ENCODE data around the gene PFKFB3.
"Not testable (repeated sequence)": the region's sequence is repeated elsewhere in the genome, so short reads cannot be mapped to it uniquely, and the experiment has no call there.

Gene PFKFB3

GRCh38 chr10:6236349-6237198 is 33.8 kb downstream of the PFKFB3 start:
- DNase-seq (ENCODE audit: low spot score) = no peak

DNA sequence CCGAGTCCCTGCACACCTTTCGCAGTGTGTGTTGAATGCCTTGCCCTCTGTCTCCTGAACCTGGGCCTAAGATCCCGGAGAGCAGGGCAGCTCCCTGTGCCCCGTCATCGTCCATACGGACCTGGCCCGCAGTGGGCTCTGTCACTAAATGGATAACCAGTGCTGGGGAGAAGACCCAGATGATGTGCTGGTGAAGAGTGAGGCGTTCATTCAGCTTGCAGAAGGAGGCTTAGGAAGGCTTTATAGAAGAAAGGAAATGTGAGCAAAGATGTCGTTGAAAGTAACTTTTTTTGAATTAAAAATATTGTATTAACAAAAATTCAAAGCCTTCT is 34.4 kb downstream of the PFKFB3 start:
- DNase-seq (ENCODE audit: low spot score) = no peak

GRCh38 chr10:6238587-6239212 is 36.0 kb downstream of the PFKFB3 start:
- not testable (repeated sequence) for DNase-seq (ENCODE audit: low spot score)

DNA sequence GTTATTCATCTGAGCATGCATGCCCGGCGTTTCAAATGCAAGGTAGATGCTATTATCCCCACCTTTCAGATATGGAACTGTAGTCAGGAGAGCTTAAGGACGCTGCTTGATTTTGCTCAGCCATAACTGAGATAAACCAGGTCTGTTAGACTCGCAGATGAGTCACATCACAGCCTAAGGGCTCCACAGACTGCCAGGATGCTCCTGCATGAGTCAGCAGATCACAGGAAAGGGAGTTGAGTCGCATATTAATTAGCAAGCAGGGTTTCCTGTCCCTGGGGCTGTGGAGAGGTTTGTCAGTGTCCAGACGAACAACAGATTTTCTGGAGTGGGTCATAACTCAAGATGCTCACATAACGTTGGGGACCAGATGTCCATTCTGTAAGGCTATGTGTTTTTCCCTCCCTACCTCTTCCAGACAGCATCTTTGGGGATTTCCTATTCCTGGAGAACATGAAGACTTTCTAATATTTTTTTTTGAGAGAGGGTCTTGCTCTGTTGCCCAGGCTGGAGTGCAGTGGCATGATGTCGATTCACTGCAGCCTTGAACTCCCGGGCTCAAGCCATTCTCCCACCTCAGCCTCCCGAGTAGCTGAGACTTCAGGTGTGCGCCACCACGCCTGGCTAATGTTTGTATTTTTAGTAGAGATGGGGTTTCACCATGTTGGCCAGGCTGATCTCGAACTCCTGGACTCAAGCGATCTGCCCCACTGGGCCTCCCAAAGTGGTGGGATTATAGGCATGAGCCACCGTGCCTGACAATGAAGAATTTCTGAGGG is 36.7 kb downstream of the PFKFB3 start:
- DNase-seq (ENCODE audit: low spot score) = peak; percentile 11

DNA sequence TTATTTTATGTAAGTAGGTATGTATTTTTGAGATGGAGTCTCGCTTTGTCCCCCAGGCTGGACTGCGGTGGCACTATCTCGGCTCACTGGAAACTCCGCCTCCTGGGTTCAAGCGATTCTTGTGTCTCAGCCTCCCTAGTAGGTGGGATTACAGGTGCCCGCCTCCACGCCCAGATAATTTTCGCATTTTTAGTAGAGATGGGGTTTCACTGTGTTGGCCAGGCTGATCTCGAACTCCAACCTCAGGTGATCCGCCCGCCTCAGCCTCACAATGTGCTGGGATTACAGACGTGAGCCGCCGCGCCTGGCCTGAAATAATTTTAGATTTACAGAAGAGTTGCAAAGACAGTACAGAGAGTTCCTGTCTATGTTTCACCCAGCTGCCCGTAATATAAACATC is 37.5 kb downstream of the PFKFB3 start:
- no peak for DNase-seq (ENCODE audit: low spot score)

DNA sequence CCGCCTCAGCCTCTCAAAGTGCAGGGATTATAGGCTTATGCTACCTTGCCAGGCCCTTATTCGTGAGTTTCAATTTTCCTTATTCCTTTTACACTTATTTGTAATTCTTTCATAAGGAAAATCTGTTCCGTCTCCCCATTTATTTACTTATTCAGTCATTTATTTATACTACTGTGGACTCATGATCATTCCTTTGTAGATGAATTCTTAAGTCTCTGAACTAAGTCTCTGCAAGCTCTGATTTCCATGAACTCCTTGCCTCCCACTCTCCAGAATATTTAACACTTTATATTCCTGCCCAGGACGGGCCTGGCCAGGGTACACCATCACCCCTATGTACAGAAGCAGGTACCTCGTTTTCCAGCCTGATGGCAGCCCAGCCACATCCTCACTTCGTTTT is 39.4 kb downstream of the PFKFB3 start:
- no peak for DNase-seq (ENCODE audit: low spot score)

DNA sequence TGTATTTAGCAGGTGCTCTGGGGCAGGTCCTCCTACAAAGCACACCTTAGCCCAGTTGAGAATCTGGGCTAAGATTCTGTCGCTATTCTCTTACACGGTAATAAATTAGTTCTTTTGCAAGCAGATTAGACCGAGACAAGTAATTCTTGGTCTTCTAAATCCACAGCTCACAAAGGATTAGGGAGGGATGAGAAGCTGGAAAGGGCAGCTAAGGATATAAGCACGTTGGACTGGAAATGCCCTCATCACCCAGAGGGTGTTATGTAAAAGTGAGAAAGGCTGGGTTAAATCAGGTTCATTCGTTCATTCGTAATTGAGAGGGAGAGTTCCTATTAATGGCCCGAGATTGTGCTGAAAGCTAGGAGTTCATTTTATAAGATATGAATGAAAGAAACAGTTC is 41.8 kb downstream of the PFKFB3 start:
- DNase-seq (ENCODE audit: low spot score) = no peak

DNA sequence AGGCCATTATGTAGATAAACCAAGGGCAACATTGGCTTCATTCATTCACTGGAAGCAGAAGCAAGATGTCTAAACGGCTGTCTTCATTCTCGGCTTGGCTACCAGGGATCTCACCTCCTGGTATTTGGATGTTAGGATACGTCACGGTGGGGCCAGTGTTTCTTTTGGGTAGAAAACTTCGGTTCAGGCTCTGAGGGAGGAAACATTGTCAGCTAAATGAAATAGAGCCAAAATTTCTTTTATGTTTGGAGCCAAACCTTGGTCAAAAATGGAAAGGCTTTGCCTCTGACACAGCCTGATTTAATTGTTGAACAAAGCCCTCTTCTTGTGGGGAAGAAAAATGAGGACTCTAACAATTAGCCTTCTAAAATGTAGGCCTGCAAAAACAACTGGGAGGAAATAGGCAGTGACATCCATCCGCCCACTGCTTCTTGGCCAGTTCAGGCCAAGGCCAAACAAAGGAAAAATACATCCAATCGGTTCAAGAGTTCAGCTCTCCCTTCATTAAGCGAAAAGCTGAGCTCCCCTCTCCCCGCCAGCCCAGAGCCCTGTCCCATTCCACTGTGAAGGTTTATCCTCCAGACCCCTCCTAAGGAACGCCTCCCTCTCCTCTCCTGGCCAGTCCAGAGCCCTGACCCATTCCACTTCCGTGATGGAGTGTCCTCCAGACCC is 44.4 kb downstream of the PFKFB3 start:
- DNase-seq (ENCODE audit: low spot score) = no peak

DNA sequence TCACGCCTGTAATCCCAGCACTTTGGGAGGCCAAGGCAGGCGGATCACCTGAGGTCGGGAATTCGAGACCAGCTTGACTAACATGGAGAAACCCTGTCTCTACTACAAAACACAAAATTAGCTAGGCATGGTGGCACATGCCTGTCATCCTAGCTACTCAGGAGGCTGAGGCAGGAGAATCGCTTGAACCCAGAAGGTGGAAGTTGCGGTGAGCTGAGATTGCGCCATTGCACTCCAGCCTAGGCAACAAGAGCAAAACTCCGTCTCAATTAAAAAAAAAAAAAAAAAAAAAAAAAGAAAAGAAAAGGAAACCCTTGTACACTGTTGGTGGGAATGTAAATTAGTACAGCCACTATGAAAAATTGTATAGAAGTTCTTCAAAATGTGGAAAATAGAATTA is 46.2 kb downstream of the PFKFB3 start:
- DNase-seq (ENCODE audit: low spot score) = not testable (repeated sequence)

- DNase-seq (ENCODE audit: low spot score) = no peak
These were observed 47.0 kb downstream of the PFKFB3 start for GRCh38 chr10:6249698-6250097.

DNA sequence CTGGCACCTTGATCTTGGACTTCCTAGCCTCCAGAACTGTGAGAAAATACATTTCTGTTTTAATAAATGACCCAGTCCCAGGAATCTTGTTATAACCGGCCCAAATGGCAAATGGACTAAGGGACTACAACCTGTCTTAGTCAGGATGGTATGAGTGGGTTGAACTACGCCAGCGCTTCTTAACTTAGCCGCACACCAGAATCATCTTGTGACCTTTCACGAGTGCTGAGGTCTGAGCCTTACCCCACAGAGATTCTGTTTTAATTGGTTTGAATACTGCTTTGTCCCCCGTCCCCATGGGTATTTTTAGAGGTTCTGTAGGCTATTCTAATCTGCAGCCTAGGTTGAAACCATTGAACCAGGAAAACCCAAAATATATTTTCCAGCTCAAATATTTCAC is 48.0 kb downstream of the PFKFB3 start:
- no peak for DNase-seq (ENCODE audit: low spot score)

GRCh38 chr10:6254201-6254600 is 51.5 kb downstream of the PFKFB3 start:
- no peak for DNase-seq (ENCODE audit: low spot score)

DNA sequence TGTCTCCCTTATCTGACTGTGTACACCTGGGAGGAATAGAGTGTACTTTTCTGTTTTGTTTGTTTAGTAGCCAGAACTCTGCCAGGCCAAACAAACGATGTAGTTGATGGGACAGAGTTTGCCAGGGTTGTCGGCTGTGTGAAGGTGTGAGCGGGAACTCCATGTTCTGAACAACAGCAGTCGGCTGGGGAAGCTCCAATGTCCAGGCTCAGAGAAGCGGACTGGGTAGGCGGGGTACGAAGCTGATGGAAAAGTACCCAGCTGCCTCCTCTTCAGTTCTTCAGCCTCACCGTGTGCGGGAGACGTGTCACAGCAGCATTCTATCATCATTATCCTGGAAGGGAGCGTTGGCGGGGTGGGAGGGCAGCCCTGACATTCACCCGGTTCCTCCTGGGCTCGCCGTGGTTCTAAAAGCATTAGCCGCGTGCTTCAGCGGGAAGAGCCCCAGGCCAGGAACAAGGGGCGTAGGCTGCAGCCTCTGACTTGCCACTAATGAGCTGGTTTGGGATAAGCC is 52.9 kb downstream of the PFKFB3 start:
- no peak for DNase-seq (ENCODE audit: low spot score)

GRCh38 chr10:6256439-6256838 is 53.7 kb downstream of the PFKFB3 start:
- no peak for DNase-seq (ENCODE audit: low spot score)

DNA sequence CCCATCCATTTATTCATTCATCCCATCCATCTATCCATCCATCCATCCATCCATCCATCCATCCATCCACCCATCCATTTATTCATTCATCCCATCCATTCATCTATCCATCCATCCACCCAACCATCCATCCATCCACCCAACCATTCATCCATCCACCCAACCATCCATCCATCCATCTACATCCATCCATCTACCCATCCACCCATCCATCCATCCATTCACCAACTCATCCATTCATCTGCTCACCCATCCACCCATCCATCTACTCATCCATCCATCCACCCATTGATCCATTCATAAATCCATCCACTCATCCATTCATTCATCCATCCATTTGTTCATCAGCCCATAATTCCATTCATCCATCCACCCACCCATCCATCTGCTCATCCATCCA is 56.4 kb downstream of the PFKFB3 start:
- DNase-seq (ENCODE audit: low spot score) = no peak

DNA sequence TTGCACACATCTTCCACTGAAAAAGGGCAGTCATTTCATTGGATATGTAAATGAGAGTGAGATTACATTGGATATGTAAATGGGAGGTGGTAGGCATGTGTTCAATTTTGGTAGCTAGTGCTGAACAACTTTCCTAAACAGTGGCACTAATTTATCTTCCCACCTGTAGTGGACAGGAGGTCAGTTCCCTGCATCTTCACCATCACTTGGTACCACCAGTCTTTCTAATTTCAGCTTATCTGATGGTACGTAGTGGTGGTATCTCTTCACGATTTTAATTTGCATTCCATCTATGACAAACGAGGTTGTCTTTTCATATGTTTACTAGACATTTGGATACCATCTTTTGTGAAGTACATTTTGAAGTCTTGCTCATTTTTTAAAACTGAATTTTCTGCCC is 58.1 kb downstream of the PFKFB3 start:
- no peak for DNase-seq (ENCODE audit: low spot score)

DNA sequence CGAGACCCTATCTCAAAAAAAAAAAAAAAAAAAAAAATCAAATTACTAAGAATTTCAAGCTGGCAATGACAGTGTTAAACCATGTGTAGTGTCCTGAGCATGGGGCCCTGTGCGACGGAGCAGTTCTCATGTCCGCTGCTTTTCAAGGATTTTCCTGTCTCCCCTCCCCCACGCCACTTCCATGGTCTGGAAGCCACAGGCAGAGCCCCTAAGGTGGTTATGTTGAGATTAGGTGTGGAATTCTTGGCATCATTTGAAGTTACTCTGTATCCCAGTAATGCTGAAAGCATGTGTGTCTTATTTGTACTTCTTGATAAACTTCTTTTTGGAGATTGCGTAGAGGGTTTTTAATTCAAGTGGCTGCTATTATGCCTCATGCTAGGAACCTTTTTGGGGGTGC is 65.2 kb downstream of the PFKFB3 start:
- DNase-seq (ENCODE audit: low spot score) = no peak

DNA sequence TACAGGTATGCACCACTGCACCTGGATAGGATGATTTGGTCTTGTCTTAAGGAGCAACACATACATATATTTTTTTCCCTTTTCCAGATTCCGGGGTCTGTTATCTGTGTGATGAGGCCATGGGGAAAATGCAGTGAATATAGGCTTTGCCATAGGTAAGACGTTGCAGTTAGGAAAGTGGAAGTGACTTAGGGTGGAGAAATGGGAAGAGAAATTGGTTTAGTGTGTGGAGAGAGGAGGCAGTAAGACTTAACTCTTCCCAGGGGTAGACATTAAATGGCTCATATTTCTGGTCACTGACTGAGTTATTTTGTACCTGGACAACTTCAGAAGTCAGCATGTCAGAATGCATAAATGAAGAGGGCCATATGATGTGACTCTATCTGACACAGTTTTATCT is 66.7 kb downstream of the PFKFB3 start:
- no peak for DNase-seq (ENCODE audit: low spot score)

- no peak for DNase-seq (ENCODE audit: low spot score)
These were observed 67.5 kb downstream of the PFKFB3 start for GRCh38 chr10:6269953-6270867.

GRCh38 chr10:6270951-6271350 is 68.2 kb downstream of the PFKFB3 start:
- peak; percentile 29 for DNase-seq (ENCODE audit: low spot score)

DNA sequence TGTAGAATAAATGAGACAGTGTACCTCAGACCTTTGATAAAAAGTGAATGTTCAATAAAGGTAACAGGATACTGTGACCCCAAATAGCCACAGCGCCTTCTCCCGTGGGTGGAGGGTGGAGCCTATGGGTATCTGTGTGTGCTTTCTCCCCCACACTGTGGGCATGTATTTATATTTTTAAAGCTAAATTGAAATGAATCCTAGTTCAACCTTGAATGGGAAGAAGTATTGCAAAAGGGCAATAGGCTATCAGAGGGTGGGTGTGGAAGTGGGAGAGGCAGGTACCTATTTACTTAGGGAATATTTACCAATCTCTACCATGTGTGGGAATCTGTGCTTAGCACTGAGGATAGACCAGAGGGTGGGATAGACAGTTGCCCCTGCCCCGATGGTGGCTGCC is 68.9 kb downstream of the PFKFB3 start:
- no peak for DNase-seq (ENCODE audit: low spot score)

Data from cerebellar cortex (tissue), 1 donor.